ENCODE data around the gene FIP1L1. TPM values are rescaled to one million over a fixed set of nuclear protein-coding genes. Genes with fewer than 3 reads are reported as not detected.
"Not testable (repeated sequence)": the region's sequence is repeated elsewhere in the genome, so short reads cannot be mapped to it uniquely, and the experiment has no call there.

Gene FIP1L1
- total RNA-seq, 1 experiment from 2014 or later = 44.8 TPM

DNA sequence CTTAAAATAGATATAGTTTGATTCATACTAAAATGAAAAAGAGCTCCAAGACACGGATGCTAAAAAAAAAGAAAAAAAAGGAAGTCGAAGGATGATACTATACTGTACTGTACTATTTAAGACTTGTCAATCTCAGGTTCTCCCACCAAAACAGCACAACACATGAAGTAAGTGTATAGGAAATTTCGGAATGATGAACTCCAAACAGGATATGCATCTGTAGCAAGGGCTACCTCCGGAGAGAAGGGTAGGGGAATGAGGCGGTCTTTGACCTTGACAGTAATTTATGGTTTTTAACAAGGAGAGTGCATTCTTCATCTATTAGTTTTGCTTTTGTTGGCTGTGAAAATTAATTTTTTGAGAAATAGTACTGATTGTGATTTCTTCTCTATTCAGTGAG lies 541 bp upstream of the FIP1L1 start:
- Histone ChIP-seq H3F3A (ENCODE audit: insufficient read depth, low read depth) (no peaks in the 10 kb centered on the region; the same call in 1 of the 2 replicates), H3K27me3 (ENCODE audit: insufficient read depth, low read depth) (no peaks in the 10 kb centered on the region), H3K4me3 (peak overlapping the region; percentile 82; the same call in 1 of the 2 replicates), H3K9me3 (ENCODE audit: insufficient read depth, low read depth) (no peaks in the 10 kb centered on the region), H3K79me2 (ENCODE audit: low read depth) (peaks cover 44% of the 10 kb centered on the region), H2AFZ (peak overlapping the region; percentile 96), H3K36me3 (ENCODE audit: low read depth) (0 out of 2 replicates have a peak, but pooled peaks cover 8% of the 10 kb centered on the region), H3K4me2 (peak overlapping the region; percentile 85), H4K20me1 (ENCODE audit: insufficient read depth) (peaks cover 23% of the 10 kb centered on the region), H3K27ac (no peak overlapping the region), H3K9me2 (ENCODE audit: insufficient read depth) (no peaks in the 10 kb centered on the region), H3K4me1 (replicated peaks; ENCODE audit: insufficient read depth) (peaks cover 14% of the 10 kb centered on the region)
- ChIA-PET POLR2A (ENCODE audit: unreplicated experiment) (no interaction called here), CTCF (no interaction called here)
- intact Hi-C loops (cut with micrococcal nuclease; ENCODE audit: unreplicated experiment) = loop anchor here (1.0 kb wide), 1 partner anchor 11 kb away; the partner anchor contains the start of gene SCFD2
- BruUV-seq (replicated peaks) = no TSS peak
- no peak for DNase-seq
- TF ChIP-seq, protein P1, sequence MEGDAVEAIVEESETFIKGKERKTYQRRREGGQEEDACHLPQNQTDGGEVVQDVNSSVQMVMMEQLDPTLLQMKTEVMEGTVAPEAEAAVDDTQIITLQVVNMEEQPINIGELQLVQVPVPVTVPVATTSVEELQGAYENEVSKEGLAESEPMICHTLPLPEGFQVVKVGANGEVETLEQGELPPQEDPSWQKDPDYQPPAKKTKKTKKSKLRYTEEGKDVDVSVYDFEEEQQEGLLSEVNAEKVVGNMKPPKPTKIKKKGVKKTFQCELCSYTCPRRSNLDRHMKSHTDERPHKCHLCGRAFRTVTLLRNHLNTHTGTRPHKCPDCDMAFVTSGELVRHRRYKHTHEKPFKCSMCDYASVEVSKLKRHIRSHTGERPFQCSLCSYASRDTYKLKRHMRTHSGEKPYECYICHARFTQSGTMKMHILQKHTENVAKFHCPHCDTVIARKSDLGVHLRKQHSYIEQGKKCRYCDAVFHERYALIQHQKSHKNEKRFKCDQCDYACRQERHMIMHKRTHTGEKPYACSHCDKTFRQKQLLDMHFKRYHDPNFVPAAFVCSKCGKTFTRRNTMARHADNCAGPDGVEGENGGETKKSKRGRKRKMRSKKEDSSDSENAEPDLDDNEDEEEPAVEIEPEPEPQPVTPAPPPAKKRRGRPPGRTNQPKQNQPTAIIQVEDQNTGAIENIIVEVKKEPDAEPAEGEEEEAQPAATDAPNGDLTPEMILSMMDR (conservative IDR thresholded peaks at IDR 0.05) = no peak
- no peak for TF ChIP-seq EZH2 (IDR thresholded peaks at IDR 0.05; ENCODE audit: low read depth)

DNA sequence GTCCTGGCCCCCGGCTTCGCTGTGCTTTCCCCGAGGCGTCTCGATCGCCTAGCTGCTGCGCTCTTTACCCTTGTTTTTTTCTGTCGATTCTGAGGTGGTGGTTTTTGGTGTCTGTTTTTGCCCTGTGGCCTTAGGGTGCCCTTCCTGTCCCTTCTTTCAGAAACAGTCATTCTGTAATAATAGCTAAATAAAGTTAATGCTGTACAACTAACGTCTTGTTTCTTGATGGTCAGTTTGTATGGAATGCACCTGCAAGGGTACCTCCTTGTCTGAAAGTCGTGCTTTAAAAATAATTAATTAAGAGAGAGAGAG lies 686 bp downstream of the FIP1L1 start:
- Histone ChIP-seq H3K9me2 (ENCODE audit: insufficient read depth) (no peaks in the 10 kb centered on the region), H3K4me1 (replicated peaks; ENCODE audit: insufficient read depth) (peaks cover 14% of the 10 kb centered on the region), H4K20me1 (ENCODE audit: insufficient read depth) (peaks cover 23% of the 10 kb centered on the region), H3K79me2 (ENCODE audit: low read depth) (peaks cover 52% of the 10 kb centered on the region), H3K4me2 (peak overlapping the region; percentile 85), H3K4me3 (peak overlapping the region; percentile 82), H3K9me3 (ENCODE audit: insufficient read depth, low read depth) (no peaks in the 10 kb centered on the region), H3F3A (ENCODE audit: insufficient read depth, low read depth) (no peaks in the 10 kb centered on the region; the same call in 1 of the 2 replicates), H3K36me3 (ENCODE audit: low read depth) (0 out of 2 replicates have a peak, but pooled peaks cover 8% of the 10 kb centered on the region), H3K27ac (no peak overlapping the region), H2AFZ (peak overlapping the region; percentile 96), H3K27me3 (ENCODE audit: insufficient read depth, low read depth) (no peaks in the 10 kb centered on the region)
- TF ChIP-seq, protein P1 (conservative IDR thresholded peaks at IDR 0.05) = no peak
- TF ChIP-seq EZH2 (IDR thresholded peaks at IDR 0.05; ENCODE audit: low read depth) = no peak
- no peak for DNase-seq
- intact Hi-C loops (cut with micrococcal nuclease; ENCODE audit: unreplicated experiment) = no loop called here
- CTCF ChIA-PET = no interaction called here
- no TSS peak for BruUV-seq (replicated peaks)
- POLR2A ChIA-PET (ENCODE audit: unreplicated experiment) = interaction anchor here (0.7 to 1.2 kb wide), 2 partner anchors 12 to 213 kb away, joined by 3 read pairs; partner anchors contain the start of gene LNX1

DNA sequence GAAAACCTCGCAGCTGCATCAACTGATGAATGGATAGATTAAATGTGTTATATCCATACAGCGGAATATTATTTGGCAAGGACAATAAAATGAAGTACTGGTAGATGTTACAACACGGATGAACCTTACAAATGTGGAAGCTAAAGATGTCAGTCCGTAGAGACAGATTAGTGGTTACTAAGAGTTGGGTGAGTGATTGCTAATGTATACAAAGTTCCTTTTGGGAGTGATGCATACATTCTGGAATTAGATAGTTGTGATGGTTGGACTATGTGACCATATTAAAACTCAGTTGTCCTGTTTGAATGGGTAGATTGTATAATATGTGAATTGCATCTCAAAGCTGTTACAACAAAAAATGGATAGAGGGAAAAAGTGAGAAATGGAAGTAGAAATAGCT lies 2.8 kb downstream of the FIP1L1 start:
- Histone ChIP-seq H4K20me1 (ENCODE audit: insufficient read depth) (peaks cover 23% of the 10 kb centered on the region), H3K9me2 (ENCODE audit: insufficient read depth) (no peaks in the 10 kb centered on the region), H3F3A (ENCODE audit: insufficient read depth, low read depth) (no peaks in the 10 kb centered on the region; the same call in 1 of the 2 replicates), H3K4me3 (no peak overlapping the region), H3K36me3 (ENCODE audit: low read depth) (peaks cover 17% of the 10 kb centered on the region), H2AFZ (no peak overlapping the region), H3K79me2 (ENCODE audit: low read depth) (peaks cover 53% of the 10 kb centered on the region), H3K4me2 (peak overlapping the region; percentile 85; the same call in 1 of the 2 replicates), H3K27me3 (ENCODE audit: insufficient read depth, low read depth) (no peaks in the 10 kb centered on the region), H3K9me3 (ENCODE audit: insufficient read depth, low read depth) (no peaks in the 10 kb centered on the region), H3K27ac (no peak overlapping the region), H3K4me1 (replicated peaks; ENCODE audit: insufficient read depth) (peaks cover 14% of the 10 kb centered on the region)
- no TSS peak for BruUV-seq (replicated peaks)
- no peak for TF ChIP-seq EZH2 (IDR thresholded peaks at IDR 0.05; ENCODE audit: low read depth)
- TF ChIP-seq, protein P1 (conservative IDR thresholded peaks at IDR 0.05) = no peak
- intact Hi-C loops (cut with micrococcal nuclease; ENCODE audit: unreplicated experiment) = loop anchor here (10.0 kb wide), 1 partner anchor 65 kb away; no protein-coding TSS in a partner anchor
- DNase-seq = no peak
- ChIA-PET POLR2A (ENCODE audit: unreplicated experiment) (no interaction called here), CTCF (no interaction called here)

DNA sequence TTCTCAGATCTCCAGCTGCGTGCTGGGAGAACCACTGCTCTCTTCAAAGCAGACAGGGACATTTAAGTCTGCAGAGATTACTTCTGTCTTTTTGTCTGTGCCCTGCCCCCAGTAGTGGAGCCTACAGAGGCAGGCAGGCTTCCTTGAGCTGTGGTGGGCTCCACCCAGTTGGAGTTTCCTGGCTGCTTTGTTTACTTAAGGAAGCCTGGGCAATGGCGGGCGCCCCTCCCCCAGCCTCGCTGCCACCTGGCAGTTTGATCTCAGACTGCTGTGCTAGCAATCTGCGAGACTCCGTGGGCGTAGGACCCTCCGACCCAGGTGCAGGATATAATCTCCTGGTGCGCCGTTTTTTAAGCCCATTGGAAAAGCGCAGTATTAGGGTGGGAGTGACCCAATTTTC lies 32.0 kb downstream of the FIP1L1 start:
- H3K79me2 ChIP-seq (ENCODE audit: low read depth) = 0 out of 2 replicates have a peak, but pooled peaks cover 21% of the 10 kb centered on the region
- H3K9me2 ChIP-seq (ENCODE audit: insufficient read depth); H3K27me3 ChIP-seq (ENCODE audit: insufficient read depth, low read depth); H4K20me1 ChIP-seq (ENCODE audit: insufficient read depth); intact Hi-C loops (cut with micrococcal nuclease; ENCODE audit: unreplicated experiment); H3K4me2 ChIP-seq; DNase-seq; H3K4me1 ChIP-seq (replicated peaks; ENCODE audit: insufficient read depth); H3K4me3 ChIP-seq; POLR2A ChIA-PET (ENCODE audit: unreplicated experiment); H3K27ac ChIP-seq; H3K36me3 ChIP-seq (ENCODE audit: low read depth); H2AFZ ChIP-seq; H3K9me3 ChIP-seq (ENCODE audit: insufficient read depth, low read depth); CTCF ChIA-PET; BruUV-seq (replicated peaks); H3F3A ChIP-seq (ENCODE audit: insufficient read depth, low read depth): not testable (repeated sequence)
